HG03025 (cell line): ENCODE results near the gene PLA2G3.

ENCODE experiments used
- ATAC-seq: cut with Tn5 transposase; IDR thresholded peaks from one replicate; pipeline ENCODE4 v1.9.1; 2021; ENCODE audit warnings: mild to moderate bottlenecking, moderate library complexity; ENCODE audit not compliant: unreplicated experiment, low FRiP score

The PLA2G3 gene

GRCh38 chr22:31089160-31090100 is 50.9 kb downstream of the PLA2G3 start:
- ATAC-seq = no peak

- no peak for ATAC-seq
These were observed 51.9 kb downstream of the PLA2G3 start for GRCh38 chr22:31088233-31088986.

- ATAC-seq = no peak
These were observed 52.5 kb downstream of the PLA2G3 start for GRCh38 chr22:31087744-31088215.

GRCh38 chr22:31086703-31087330 is 53.5 kb downstream of the PLA2G3 start:
- ATAC-seq = no peak

- ATAC-seq = no peak
These were observed 54.4 kb downstream of the PLA2G3 start for GRCh38 chr22:31085928-31086327.

DNA sequence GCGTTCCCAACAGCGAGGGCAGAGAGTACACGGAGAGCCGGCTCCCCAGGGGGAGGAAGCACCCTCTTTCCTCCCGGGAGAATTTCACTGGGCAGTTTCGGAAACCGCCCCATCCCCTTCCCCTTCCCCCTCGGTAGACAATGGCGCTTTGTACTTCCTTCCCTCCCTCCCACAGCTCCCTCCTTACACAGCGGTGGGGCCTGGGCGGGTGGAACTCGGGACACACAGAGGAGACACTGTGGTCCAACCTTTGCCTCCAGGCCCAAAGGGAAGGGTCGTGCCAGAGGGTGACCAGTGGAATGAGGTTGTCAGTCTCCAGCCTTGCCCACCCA is 54.8 kb downstream of the PLA2G3 start:
- no peak for ATAC-seq

GRCh38 chr22:31084811-31085492 is 55.4 kb downstream of the PLA2G3 start:
- no peak for ATAC-seq
